Ovary (tissue), 3 donors: ENCODE measurements around the gene GNAI1.

Experiments used
- POLR2A ChIP-seq: fragments of 450-650 bp; IDR thresholded peaks from one replicate; pipeline ENCODE4 v1.6.1; 2017; ENCODE audit warnings: antibody characterized with exemption, mild to moderate bottlenecking, moderate library complexity
- TF ChIP-seq, protein P1 (sequence below), 3 donors: fragments of 450-650 bp in 2 of 3; fragments of 200-600 bp in 1 of 3; IDR thresholded peaks; one replicate each; pipeline versions ENCODE4 v1.5.1 to v1.8.0; 2016 to 2022; ENCODE audit warnings: antibody characterized with exemption in 3 of 3, mild to moderate bottlenecking in 1 of 3
- donor health status: DM: no; HTN: no; CAD: no.

DNA sequence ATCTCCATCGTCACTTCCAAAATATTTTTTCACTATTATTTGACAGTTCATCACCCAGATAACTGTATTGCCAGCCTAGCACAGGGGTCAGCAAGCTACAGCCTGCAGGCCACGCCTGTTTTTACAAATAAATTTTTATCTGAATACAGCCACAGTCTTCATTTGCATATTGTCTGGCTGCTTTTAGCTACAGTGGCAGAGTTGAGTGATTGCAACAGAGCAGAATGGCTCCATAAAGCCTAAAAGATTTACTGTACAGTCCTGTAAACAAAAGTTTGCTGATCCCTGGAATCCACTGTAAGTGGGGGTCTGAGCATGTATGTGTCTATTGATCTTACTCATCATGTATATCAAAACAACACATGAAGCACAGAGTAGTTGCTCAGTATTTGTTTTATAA, 45.9 kb upstream of the GNAI1 start:
- TF ChIP-seq POLR2A, result no peak
- TF ChIP-seq, protein P1, sequence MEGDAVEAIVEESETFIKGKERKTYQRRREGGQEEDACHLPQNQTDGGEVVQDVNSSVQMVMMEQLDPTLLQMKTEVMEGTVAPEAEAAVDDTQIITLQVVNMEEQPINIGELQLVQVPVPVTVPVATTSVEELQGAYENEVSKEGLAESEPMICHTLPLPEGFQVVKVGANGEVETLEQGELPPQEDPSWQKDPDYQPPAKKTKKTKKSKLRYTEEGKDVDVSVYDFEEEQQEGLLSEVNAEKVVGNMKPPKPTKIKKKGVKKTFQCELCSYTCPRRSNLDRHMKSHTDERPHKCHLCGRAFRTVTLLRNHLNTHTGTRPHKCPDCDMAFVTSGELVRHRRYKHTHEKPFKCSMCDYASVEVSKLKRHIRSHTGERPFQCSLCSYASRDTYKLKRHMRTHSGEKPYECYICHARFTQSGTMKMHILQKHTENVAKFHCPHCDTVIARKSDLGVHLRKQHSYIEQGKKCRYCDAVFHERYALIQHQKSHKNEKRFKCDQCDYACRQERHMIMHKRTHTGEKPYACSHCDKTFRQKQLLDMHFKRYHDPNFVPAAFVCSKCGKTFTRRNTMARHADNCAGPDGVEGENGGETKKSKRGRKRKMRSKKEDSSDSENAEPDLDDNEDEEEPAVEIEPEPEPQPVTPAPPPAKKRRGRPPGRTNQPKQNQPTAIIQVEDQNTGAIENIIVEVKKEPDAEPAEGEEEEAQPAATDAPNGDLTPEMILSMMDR (IDR thresholded peaks at IDR 0.05), result no peak
